Measurements from ENCODE around the gene ZNF267.
A peak's percentile ranks its signal among the peaks of the same experiment; 100 is the strongest.
"Not testable (repeated sequence)": the region's sequence is repeated elsewhere in the genome, so short reads cannot be mapped to it uniquely, and the experiment has no call there.

Gene ZNF267

DNA sequence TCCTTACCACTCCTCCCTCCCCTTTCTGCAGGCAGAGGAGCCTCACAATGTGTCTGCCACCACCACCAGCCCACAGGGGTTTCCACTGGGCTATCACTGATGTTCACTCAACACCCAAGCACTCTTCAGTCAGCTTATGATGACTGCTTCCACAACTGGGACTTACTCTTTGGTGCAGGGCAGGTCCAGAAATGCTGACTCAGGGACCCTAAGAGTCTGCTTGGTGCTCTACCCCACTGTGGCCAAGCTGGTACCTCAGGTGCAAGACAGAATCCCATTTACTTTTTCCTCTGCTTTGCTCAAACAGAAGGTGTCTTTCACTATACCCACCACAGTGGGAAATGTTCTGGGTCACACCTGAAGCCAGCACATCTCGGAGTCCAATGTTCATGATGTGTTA lies 40.1 kb downstream of the ZNF267 start:
- no peaks in the 10 kb centered on the region for H3K4me1 ChIP-seq (ENCODE audit: insufficient read depth, insufficient read length)
- no peak for DNase-seq (ENCODE audit: low read depth, low spot score)
- H3K27me3 ChIP-seq (ENCODE audit: insufficient read depth, insufficient read length): no peaks in the 10 kb centered on the region
- no peak overlapping the region for H3K4me3 ChIP-seq (ENCODE audit: insufficient read length, low read depth)
- H3K9me3 ChIP-seq (ENCODE audit: insufficient read depth, low read length): peaks cover 100% of the 10 kb centered on the region
- TF ChIP-seq YY1 (IDR thresholded peaks at IDR 0.05; ENCODE audit: insufficient read depth, insufficient read length) (no peak), ZNF274 (IDR thresholded peaks at IDR 0.05; ENCODE audit: low read depth, low read length) (no peak), SUZ12 (IDR thresholded peaks at IDR 0.05; ENCODE audit: extremely low read depth, insufficient read depth, insufficient read length) (no peak)
- H3K36me3 ChIP-seq (ENCODE audit: insufficient read depth, insufficient read length, low read length): peaks cover 53% of the 10 kb centered on the region
- no peak overlapping the region for H3K9ac ChIP-seq (ENCODE audit: insufficient read length, low read depth)

- no peaks in the 10 kb centered on the region for H3K4me1 ChIP-seq (ENCODE audit: insufficient read depth, insufficient read length)
Observed at GRCh38 chr16:31916056-31916488, 42.5 kb downstream of the ZNF267 start.

GRCh38 chr16:31920373-31920772 lies 46.8 kb downstream of the ZNF267 start:
- H3K36me3 ChIP-seq (ENCODE audit: insufficient read depth, insufficient read length, low read length): peaks cover 31% of the 10 kb centered on the region
- no peaks in the 10 kb centered on the region for H3K4me1 ChIP-seq (ENCODE audit: insufficient read depth, insufficient read length)
- peaks cover 48% of the 10 kb centered on the region for H3K9me3 ChIP-seq (ENCODE audit: insufficient read depth, low read length)
- H3K4me3 ChIP-seq (ENCODE audit: insufficient read length, low read depth): no peak overlapping the region
- H3K9ac ChIP-seq (ENCODE audit: insufficient read length, low read depth): no peak overlapping the region
- no peaks in the 10 kb centered on the region for H3K27me3 ChIP-seq (ENCODE audit: insufficient read depth, insufficient read length)
- no peak for DNase-seq (ENCODE audit: low read depth, low spot score)
- TF ChIP-seq SUZ12 (IDR thresholded peaks at IDR 0.05; ENCODE audit: extremely low read depth, insufficient read depth, insufficient read length) (no peak), YY1 (IDR thresholded peaks at IDR 0.05; ENCODE audit: insufficient read depth, insufficient read length) (no peak), ZNF274 (IDR thresholded peaks at IDR 0.05; ENCODE audit: low read depth, low read length) (no peak)

More at GRCh38 chr16:31916056-31916488, 42.5 kb downstream of the ZNF267 start:
- no peak overlapping the region for H3K9ac ChIP-seq (ENCODE audit: insufficient read length, low read depth)
- TF ChIP-seq SUZ12 (IDR thresholded peaks at IDR 0.05; ENCODE audit: extremely low read depth, insufficient read depth, insufficient read length) (no peak), ZNF274 (IDR thresholded peaks at IDR 0.05; ENCODE audit: low read depth, low read length) (peak; percentile 99)
- H3K9me3 ChIP-seq (ENCODE audit: insufficient read depth, low read length): peaks cover 91% of the 10 kb centered on the region
- DNase-seq (ENCODE audit: low read depth, low spot score): no peak
- H3K36me3 ChIP-seq (ENCODE audit: insufficient read depth, insufficient read length, low read length): peaks cover 57% of the 10 kb centered on the region
- no peaks in the 10 kb centered on the region for H3K27me3 ChIP-seq (ENCODE audit: insufficient read depth, insufficient read length)
- H3K4me3 ChIP-seq (ENCODE audit: insufficient read length, low read depth): no peak overlapping the region

- H3K9ac ChIP-seq (ENCODE audit: insufficient read length, low read depth); H3K4me3 ChIP-seq (ENCODE audit: insufficient read length, low read depth); H3K27me3 ChIP-seq (ENCODE audit: insufficient read depth, insufficient read length); H3K4me1 ChIP-seq (ENCODE audit: insufficient read depth, insufficient read length); DNase-seq (ENCODE audit: low read depth, low spot score); H3K36me3 ChIP-seq (ENCODE audit: insufficient read depth, insufficient read length, low read length); H3K9me3 ChIP-seq (ENCODE audit: insufficient read depth, low read length): not testable (repeated sequence)
Observed at GRCh38 chr16:31951806-31952205, 78.2 kb downstream of the ZNF267 start.

- H3K9ac ChIP-seq (ENCODE audit: insufficient read length, low read depth); H3K9me3 ChIP-seq (ENCODE audit: insufficient read depth, low read length); H3K36me3 ChIP-seq (ENCODE audit: insufficient read depth, insufficient read length, low read length); DNase-seq (ENCODE audit: low read depth, low spot score); H3K27me3 ChIP-seq (ENCODE audit: insufficient read depth, insufficient read length); H3K4me1 ChIP-seq (ENCODE audit: insufficient read depth, insufficient read length); H3K4me3 ChIP-seq (ENCODE audit: insufficient read length, low read depth): not testable (repeated sequence)
Observed at GRCh38 chr16:31952206-31952605, 78.6 kb downstream of the ZNF267 start.

DNA sequence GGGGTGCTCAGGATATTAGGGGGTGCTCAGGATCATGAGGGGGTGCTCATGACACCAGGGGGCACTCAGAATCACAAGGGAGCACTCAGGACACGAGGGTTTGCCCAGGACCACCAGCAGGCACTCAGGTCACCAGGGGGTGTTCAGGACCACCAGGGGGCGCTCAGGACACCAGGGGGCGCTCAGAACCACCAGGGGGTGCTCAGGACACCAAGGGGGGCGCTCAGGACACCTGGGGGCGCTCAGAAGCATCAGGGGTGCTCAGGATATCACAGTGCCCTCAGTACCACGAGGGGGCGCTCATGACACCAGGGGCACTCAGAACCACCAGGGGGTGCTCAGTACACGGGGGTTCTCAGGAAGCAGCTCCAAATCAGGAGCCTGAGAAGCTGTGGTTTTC lies 82.6 kb downstream of the ZNF267 start:
- H3K4me1 ChIP-seq (ENCODE audit: insufficient read depth, insufficient read length); H3K36me3 ChIP-seq (ENCODE audit: insufficient read depth, insufficient read length, low read length); H3K27me3 ChIP-seq (ENCODE audit: insufficient read depth, insufficient read length); H3K4me3 ChIP-seq (ENCODE audit: insufficient read length, low read depth); H3K9me3 ChIP-seq (ENCODE audit: insufficient read depth, low read length); H3K9ac ChIP-seq (ENCODE audit: insufficient read length, low read depth); DNase-seq (ENCODE audit: low read depth, low spot score): not testable (repeated sequence)

DNA sequence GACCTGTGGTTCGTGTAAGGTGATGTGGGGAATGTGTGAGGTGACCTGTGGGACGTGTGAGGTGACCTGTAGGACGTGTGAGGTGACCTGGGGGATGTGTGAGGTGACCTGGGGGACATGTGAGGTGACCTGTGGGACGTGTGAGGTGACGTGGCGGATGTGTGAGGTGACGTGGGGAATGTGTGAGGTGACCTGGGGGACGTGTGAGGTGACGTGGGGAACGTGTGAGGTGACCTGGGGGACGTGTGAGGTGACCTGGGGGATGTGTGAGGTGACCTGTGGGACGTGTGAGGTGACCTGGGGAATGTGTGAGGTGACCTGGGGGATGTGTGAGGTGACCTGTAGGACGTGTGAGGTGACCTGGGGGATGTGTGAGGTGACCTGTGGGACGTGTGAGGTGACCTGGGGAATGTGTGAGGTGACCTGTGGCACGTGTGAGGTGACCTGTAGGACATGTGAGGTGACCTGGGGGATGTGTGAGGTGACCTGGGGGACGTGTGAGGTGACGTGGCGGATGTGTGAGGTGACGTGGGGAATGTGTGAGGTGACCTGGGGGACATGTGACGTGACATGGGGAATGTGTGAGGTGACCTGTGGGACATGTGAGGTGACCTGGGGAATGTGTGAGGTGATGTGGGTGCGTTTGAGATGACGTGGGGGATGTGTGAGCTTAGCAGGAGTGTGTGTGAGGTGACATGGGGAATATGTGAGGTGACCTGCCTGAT lies 86.7 kb downstream of the ZNF267 start:
- not testable (repeated sequence) for H3K36me3 ChIP-seq (ENCODE audit: insufficient read depth, insufficient read length, low read length); H3K9ac ChIP-seq (ENCODE audit: insufficient read length, low read depth); H3K27me3 ChIP-seq (ENCODE audit: insufficient read depth, insufficient read length); DNase-seq (ENCODE audit: low read depth, low spot score); H3K4me3 ChIP-seq (ENCODE audit: insufficient read length, low read depth); H3K4me1 ChIP-seq (ENCODE audit: insufficient read depth, insufficient read length); H3K9me3 ChIP-seq (ENCODE audit: insufficient read depth, low read length)
